Stomach (tissue), 4 donors: ENCODE data around the gene HOXC12.

Experiments
- EP300 ChIP-seq: sonication (generic); formaldehyde crosslinking; IDR thresholded peaks from one replicate; pipeline ENCODE4 v1.6.1; 2017; ENCODE audit warnings: antibody characterized with exemption
- POLR2A ChIP-seq, 4 donors: fragments of 450-650 bp; IDR thresholded peaks; one replicate each; pipeline ENCODE4 v1.6.1; 2016; ENCODE audit warnings: antibody characterized with exemption in 4 of 4, control low read depth in 2 of 4, mild to moderate bottlenecking in 1 of 4, moderate library complexity in 1 of 4
- POLR2AphosphoS5 ChIP-seq, 3 donors: sonication (generic); formaldehyde crosslinking; IDR thresholded peaks; one replicate each; pipeline ENCODE4 v1.6.1; 2016; ENCODE audit warnings: antibody characterized with exemption in 3 of 3
- TF ChIP-seq, protein P1 (sequence below), 7 experiments: fragments of 450-650 bp in 4 of 7; fragments of 200-600 bp in 3 of 7; sonication (generic) in 3 of 7; IDR thresholded peaks; one replicate each; pipeline ENCODE4 v1.5.1; 2016 to 2019; ENCODE audit warnings: antibody characterized with exemption in 7 of 7, control low read depth in 2 of 7, mild to moderate bottlenecking in 1 of 7

- TF ChIP-seq, protein P1, sequence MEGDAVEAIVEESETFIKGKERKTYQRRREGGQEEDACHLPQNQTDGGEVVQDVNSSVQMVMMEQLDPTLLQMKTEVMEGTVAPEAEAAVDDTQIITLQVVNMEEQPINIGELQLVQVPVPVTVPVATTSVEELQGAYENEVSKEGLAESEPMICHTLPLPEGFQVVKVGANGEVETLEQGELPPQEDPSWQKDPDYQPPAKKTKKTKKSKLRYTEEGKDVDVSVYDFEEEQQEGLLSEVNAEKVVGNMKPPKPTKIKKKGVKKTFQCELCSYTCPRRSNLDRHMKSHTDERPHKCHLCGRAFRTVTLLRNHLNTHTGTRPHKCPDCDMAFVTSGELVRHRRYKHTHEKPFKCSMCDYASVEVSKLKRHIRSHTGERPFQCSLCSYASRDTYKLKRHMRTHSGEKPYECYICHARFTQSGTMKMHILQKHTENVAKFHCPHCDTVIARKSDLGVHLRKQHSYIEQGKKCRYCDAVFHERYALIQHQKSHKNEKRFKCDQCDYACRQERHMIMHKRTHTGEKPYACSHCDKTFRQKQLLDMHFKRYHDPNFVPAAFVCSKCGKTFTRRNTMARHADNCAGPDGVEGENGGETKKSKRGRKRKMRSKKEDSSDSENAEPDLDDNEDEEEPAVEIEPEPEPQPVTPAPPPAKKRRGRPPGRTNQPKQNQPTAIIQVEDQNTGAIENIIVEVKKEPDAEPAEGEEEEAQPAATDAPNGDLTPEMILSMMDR (IDR thresholded peaks at IDR 0.05): peak in 5 of 7 experiments; percentile 85 to 96 (median 92)
- TF ChIP-seq POLR2A (IDR thresholded peaks at IDR 0.05) (no peak), POLR2AphosphoS5 (IDR thresholded peaks at IDR 0.05) (peak in 1 of 3 donors; percentile 25), EP300 (no peak)
These were observed 51.3 kb downstream of the HOXC12 start for GRCh38 chr12:54005853-54006558.
